VCaP (cell line): ENCODE data around the gene CXCL5.

Experiments
- H3K27ac ChIP-seq: fragments of 450-650 bp; 2 replicates; pipeline ENCODE4 v1.5.1; 2017
- CTCF ChIP-seq: fragments of 450-650 bp; conservative IDR thresholded peaks from 2 replicates; pipeline ENCODE4 v1.5.1; 2017; ENCODE audit warnings: mild to moderate bottlenecking, moderate library complexity

The CXCL5 gene

GRCh38 chr4:73948990-73949706 lies 49.3 kb downstream of the CXCL5 start:
- peak overlapping the region; percentile 0; the same call in 1 of the 2 replicates for H3K27ac ChIP-seq

GRCh38 chr4:73948291-73948690 lies 50.2 kb downstream of the CXCL5 start:
- H3K27ac ChIP-seq: 0 out of 2 replicates have a peak overlapping the region, but pooled peaks have one; percentile 0

More at GRCh38 chr4:73948990-73949706, 49.3 kb downstream of the CXCL5 start:
- no peak for TF ChIP-seq CTCF

DNA sequence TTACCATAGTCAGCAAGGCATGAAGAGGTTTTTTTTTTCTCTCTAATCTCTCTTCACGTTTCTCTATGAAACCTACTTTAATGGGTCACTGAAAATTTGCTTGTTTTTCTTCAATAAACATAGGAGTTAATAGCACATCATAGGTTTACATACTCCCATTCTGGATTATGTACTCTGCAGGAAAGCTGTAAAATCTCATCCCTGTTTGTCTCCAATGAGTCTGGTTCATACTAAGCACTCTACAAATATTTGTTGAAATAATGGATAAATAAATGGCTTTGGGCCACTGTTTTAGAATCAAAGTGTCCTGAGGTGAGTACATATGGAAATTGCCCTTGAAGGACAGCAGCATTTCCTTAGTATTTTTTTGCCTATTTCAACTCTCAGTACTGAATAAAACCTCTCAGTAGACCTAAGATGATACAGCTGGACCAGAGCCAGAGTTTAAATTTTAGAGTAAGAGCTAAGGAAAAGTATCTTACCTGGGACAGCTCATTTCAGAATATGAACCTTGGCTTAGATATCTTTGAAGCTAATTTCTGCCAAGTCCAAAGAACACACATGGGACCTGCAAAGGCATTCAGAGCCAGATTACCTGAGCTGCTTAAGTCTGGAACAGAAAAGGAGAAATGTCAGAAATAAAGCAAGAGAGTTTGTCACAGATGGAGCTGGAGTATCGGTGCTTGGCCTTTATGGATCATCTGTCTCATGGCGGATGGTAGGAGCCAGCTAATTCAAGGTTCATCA lies 51.1 kb downstream of the CXCL5 start:
- no peak for TF ChIP-seq CTCF
- H3K27ac ChIP-seq: peak overlapping the region; percentile 57

More at GRCh38 chr4:73948291-73948690, 50.2 kb downstream of the CXCL5 start:
- no peak for TF ChIP-seq CTCF

DNA sequence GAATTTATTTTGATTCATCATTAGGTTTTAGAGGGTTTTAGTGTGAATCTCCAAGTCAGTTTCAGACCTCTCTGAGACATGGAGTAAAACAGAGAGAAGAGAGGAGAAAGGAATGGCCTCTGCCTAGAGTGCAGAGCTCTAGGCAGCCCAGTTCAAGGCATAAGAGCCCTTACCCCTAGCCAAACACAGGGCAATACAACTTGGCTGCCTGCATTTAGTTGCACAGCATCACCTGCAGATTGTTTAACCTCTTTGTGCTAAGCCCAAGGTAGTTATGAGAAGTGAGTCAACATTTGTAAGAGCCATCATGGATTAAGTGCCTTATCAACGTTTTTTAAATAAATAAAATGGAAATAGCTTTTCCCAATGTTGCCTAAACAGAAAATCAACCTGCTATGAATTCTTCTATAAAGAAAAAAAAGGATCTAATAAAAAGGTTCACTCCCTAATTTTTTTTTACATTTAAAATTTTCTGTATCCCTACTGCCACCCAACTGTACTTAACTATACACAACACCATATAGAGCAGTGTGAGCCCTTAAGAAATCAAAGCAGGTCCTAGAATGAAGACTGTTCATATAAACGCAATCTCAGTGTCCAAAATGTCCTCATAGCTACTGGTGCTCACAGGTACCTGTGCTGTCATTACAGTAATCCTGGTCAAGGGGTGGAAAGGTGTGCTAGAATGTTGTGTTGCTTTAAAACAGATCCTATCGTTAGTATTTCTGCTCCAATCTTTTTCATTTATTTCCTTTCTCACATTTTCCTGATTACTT lies 52.6 kb downstream of the CXCL5 start:
- TF ChIP-seq CTCF: no peak
- no peak overlapping the region for H3K27ac ChIP-seq
